ENCODE results near the gene TMEM201.

Gene TMEM201

DNA sequence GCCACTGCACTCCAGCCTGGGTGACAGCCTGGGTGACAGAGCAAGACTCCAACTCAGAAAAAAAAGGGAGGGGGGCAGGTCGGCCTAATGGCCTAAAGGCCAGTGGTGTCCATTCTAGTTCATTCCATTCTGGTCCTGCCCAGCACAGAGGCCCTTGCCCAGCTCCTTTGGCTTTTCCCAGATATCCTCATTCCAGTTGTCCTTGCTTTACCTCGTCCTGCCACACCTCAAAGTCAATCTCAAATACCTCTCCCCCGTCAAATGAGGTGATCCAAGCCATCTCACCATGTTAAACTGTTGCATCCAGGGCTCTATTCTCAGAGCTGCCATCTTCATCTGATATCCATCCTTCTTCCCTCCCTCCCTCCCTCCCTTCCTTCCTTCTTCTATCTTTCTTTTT, 42.9 kb downstream of the TMEM201 start:
- no peak overlapping the region for H3K4me2 ChIP-seq (ENCODE audit: low read depth, low read length)

GRCh38 chr1:9633493-9633892, 44.8 kb downstream of the TMEM201 start:
- Histone ChIP-seq H4K20me1 (ENCODE audit: insufficient read depth, low read length) (no peaks in the 10 kb centered on the region), H3K9ac (ENCODE audit: low read length) (no peak overlapping the region), H3K9me2 (replicated peaks; ENCODE audit: insufficient read depth, low read length) (no peaks in the 10 kb centered on the region), H3F3A (ENCODE audit: insufficient read depth, low read length) (no peaks in the 10 kb centered on the region), H3K79me2 (ENCODE audit: low read length) (no peaks in the 10 kb centered on the region), H3K27ac (ENCODE audit: low read length) (no peak overlapping the region), H3K9me3 (replicated peaks; ENCODE audit: insufficient read depth, low read length) (no peaks in the 10 kb centered on the region), H3K4me2 (ENCODE audit: low read depth, low read length) (no peak overlapping the region), H3K27me3 (replicated peaks; ENCODE audit: insufficient read depth, low read length) (peaks cover 88% of the 10 kb centered on the region), H3K36me3 (replicated peaks; ENCODE audit: insufficient read depth, low read length) (no peaks in the 10 kb centered on the region), H2AFZ (ENCODE audit: low read length) (no peak overlapping the region), H3K4me1 (ENCODE audit: low read length) (no peaks in the 10 kb centered on the region), H3K4me3 (ENCODE audit: low read length) (no peak overlapping the region)
- TF ChIP-seq EZH2phosphoT487 (IDR thresholded peaks at IDR 0.05; ENCODE audit: low read length) = no peak
- TF ChIP-seq, protein P1, sequence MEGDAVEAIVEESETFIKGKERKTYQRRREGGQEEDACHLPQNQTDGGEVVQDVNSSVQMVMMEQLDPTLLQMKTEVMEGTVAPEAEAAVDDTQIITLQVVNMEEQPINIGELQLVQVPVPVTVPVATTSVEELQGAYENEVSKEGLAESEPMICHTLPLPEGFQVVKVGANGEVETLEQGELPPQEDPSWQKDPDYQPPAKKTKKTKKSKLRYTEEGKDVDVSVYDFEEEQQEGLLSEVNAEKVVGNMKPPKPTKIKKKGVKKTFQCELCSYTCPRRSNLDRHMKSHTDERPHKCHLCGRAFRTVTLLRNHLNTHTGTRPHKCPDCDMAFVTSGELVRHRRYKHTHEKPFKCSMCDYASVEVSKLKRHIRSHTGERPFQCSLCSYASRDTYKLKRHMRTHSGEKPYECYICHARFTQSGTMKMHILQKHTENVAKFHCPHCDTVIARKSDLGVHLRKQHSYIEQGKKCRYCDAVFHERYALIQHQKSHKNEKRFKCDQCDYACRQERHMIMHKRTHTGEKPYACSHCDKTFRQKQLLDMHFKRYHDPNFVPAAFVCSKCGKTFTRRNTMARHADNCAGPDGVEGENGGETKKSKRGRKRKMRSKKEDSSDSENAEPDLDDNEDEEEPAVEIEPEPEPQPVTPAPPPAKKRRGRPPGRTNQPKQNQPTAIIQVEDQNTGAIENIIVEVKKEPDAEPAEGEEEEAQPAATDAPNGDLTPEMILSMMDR (IDR thresholded peaks at IDR 0.05; ENCODE audit: low read length) = no peak
- TF ChIP-seq EZH2 (optimal IDR thresholded peaks at IDR 0.05; ENCODE audit: low read depth, low read length) = no peak
- DNase-seq = no peak

More for the DNA sequence above, 42.9 kb downstream of the TMEM201 start:
- DNase-seq = no peak
- H3K9me2 ChIP-seq (replicated peaks; ENCODE audit: insufficient read depth, low read length) = no peaks in the 10 kb centered on the region
- H3K4me1 ChIP-seq (ENCODE audit: low read length) = peaks cover 8% of the 10 kb centered on the region
- H2AFZ ChIP-seq (ENCODE audit: low read length) = no peak overlapping the region
- peaks cover 91% of the 10 kb centered on the region for H3K27me3 ChIP-seq (replicated peaks; ENCODE audit: insufficient read depth, low read length)
- no peak overlapping the region for H3K9ac ChIP-seq (ENCODE audit: low read length)
- H3K9me3 ChIP-seq (replicated peaks; ENCODE audit: insufficient read depth, low read length) = no peaks in the 10 kb centered on the region
- no peaks in the 10 kb centered on the region for H3K79me2 ChIP-seq (ENCODE audit: low read length)
- H3K27ac ChIP-seq (ENCODE audit: low read length) = no peak overlapping the region
- no peak overlapping the region for H3K4me3 ChIP-seq (ENCODE audit: low read length)
- H3F3A ChIP-seq (ENCODE audit: insufficient read depth, low read length) = no peaks in the 10 kb centered on the region
- H3K36me3 ChIP-seq (replicated peaks; ENCODE audit: insufficient read depth, low read length) = no peaks in the 10 kb centered on the region
- H4K20me1 ChIP-seq (ENCODE audit: insufficient read depth, low read length) = no peaks in the 10 kb centered on the region
- TF ChIP-seq EZH2 (optimal IDR thresholded peaks at IDR 0.05; ENCODE audit: low read depth, low read length) (no peak), EZH2phosphoT487 (IDR thresholded peaks at IDR 0.05; ENCODE audit: low read length) (no peak)
- TF ChIP-seq, protein P1 (IDR thresholded peaks at IDR 0.05; ENCODE audit: low read length) = no peak

- Histone ChIP-seq H3K36me3 (replicated peaks; ENCODE audit: insufficient read depth, low read length) (no peaks in the 10 kb centered on the region), H3K4me3 (ENCODE audit: low read length) (no peak overlapping the region), H3K79me2 (ENCODE audit: low read length) (no peaks in the 10 kb centered on the region), H3K9me3 (replicated peaks; ENCODE audit: insufficient read depth, low read length) (no peaks in the 10 kb centered on the region), H3F3A (ENCODE audit: insufficient read depth, low read length) (no peaks in the 10 kb centered on the region), H3K27me3 (replicated peaks; ENCODE audit: insufficient read depth, low read length) (peaks cover 90% of the 10 kb centered on the region), H4K20me1 (ENCODE audit: insufficient read depth, low read length) (no peaks in the 10 kb centered on the region), H3K9me2 (replicated peaks; ENCODE audit: insufficient read depth, low read length) (no peaks in the 10 kb centered on the region), H3K4me2 (ENCODE audit: low read depth, low read length) (no peak overlapping the region), H2AFZ (ENCODE audit: low read length) (no peak overlapping the region), H3K9ac (ENCODE audit: low read length) (no peak overlapping the region), H3K4me1 (ENCODE audit: low read length) (no peaks in the 10 kb centered on the region), H3K27ac (ENCODE audit: low read length) (no peak overlapping the region)
- TF ChIP-seq, protein P1 (IDR thresholded peaks at IDR 0.05; ENCODE audit: low read length) = no peak
- no peak for TF ChIP-seq EZH2 (optimal IDR thresholded peaks at IDR 0.05; ENCODE audit: low read depth, low read length)
- no peak for TF ChIP-seq EZH2phosphoT487 (IDR thresholded peaks at IDR 0.05; ENCODE audit: low read length)
- no peak for DNase-seq
These were observed 45.9 kb downstream of the TMEM201 start for GRCh38 chr1:9634582-9634981.

All from MM.1S (cell line).